Umbilical cord (tissue), 2 donors: ENCODE measurements around the gene COG8. TPM values are rescaled to one million over a fixed set of nuclear protein-coding genes. Genes with fewer than 3 reads are reported as not detected.
"Not testable (repeated sequence)": the region's sequence is repeated elsewhere in the genome, so short reads cannot be mapped to it uniquely, and the experiment has no call there.

Experiments used
- DNase-seq: peaks from one replicate; pipeline ENCODE4 v3.0.0-alpha.2; 2015; ENCODE audit warnings: low spot score
- total RNA-seq: library from RNA; depleted of rRNA; stranded (reverse); fragments of >200 nt; gene quantifications from one replicate; pipeline ENCODE4 v1.2.3, GENCODE V29; 2014; ENCODE audit warnings: low replicate concordance; ENCODE audit not compliant: insufficient read depth

Gene COG8
- 47.7 TPM for total RNA-seq

DNA sequence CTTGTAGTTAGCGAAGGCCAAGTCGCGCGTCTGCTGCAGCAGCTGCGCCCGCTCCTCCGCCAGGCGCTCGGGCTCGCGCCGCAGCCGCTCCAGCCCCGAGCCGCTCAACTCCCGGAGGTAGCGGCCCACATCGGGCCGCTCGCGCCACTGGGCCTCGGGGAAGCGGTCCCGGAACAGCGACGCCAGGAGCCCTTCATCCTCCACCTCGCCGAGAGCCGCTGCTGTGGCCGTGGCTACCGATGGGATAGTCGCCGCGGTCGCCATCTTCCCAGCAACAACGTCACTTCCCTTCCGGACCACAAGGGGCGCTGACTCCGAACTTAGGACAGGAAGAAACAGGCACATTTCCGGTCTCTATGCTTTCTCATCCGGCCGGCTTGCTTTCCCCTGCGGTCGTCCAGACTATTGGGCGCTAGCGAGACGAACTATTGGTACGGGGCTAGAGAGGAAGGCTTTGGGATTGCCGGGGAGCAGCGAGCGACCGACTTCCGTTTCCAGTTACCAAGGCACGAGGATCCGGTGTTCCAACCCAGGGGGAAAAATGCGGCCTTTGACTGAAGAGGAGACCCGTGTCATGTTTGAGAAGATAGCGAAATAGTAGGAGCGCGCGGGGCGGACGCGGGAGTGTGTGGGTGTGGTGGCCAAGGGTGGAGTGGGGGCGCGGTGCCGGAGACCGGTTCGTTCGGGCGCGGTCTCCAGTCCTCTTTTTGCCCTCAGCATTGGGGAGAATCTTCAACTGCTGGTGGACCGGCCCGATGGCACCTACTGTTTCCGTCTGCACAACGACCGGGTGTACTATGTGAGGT is at the start of gene COG8, which contains the start of gene NIP7:
Gene COG8 (minus strand): TSS at position 276 of the 806 bp plus-strand sequence. CDS start 12 bp downstream, at position 264.
Gene NIP7 (plus strand): TSS at position 484 of the 806 bp plus-strand sequence. CDS start 58 bp downstream, at position 542.
- peak; percentile 99 for DNase-seq

- DNase-seq = no peak
Measured at GRCh38 chr16:69386596-69386995, 47.2 kb upstream of the COG8 start.

DNA sequence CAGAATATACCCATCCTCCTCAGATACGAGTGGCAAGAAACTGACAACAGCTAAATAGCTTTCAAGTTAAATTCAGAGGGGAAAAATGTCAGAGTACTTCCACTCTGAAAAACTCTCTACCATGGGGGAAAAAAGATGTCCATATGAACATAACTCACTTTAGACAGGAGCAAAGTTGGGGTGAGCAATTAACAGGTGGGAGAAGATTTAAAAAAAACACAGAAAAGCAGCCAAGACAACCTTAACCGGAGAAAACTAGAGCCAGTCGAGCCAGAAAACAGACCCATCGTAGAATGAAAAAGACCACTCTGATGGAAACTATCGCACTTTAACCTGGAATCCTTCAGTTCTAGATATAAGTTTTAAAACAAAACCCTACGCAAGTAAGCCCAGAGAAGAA is 45.6 kb upstream of the COG8 start:
- no peak for DNase-seq

DNA sequence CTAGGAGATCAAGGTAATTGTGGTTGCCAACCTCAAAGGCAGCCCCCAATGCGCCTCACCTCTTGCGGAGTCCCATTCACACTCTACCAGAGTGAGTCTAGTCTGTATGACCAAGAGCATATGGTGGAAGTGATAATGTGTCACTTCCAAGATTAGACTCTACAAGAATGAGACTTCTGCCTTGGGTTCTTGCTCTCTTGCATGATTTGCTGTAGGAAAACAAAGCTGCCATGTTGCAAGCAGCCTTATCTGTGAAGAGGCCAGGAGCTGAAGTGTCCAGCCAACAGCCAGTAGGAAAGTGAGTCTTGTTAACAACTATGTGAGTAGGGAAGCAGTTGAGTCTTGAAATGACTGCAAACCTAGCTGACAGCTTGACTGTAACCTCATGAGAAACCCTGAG is 43.1 kb upstream of the COG8 start:
- DNase-seq = no peak

GRCh38 chr16:69381231-69381630 is 41.9 kb upstream of the COG8 start:
- DNase-seq = no peak

DNA sequence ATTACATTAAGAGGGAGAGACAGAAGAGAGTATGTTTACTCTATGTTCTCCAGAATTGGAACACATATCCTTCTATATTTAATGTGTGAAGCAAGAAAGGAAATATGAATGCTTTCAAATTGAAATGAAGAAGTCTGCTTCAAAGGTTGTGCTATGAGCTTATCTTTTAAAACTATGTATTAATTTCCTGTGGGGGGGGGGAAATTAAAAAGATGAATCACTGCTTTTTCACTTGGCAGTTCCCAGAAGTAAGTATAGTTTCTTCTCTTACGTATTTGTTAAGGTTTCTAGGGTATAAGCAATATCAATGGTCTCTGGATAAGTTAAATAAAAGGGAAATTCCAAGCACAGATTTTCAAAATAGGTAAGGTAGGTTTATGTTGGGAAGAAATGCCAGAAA is 39.4 kb upstream of the COG8 start:
- DNase-seq = no peak

DNA sequence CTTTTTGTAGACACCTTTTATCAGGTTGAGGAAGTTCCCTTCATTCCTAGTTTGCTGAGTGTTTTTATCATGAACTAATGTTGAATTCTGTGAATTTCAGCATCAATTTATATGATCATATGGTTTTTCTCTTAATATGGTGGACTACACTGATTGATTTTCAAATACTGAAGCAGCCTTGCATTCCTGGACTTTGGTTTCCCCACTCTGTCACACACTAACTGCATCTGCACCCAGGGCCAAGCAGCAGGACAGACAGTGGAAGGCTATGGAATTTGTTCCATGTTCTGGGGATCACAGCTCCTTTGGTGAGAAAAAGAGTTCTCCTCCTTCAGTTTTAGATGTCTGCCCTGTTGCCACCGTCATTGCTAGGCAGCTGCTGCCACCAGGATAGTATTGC is 38.7 kb upstream of the COG8 start:
- DNase-seq = no peak

- no peak for DNase-seq
Measured at GRCh38 chr16:69376393-69377059, 37.2 kb upstream of the COG8 start.

GRCh38 chr16:69373019-69373418 is 33.7 kb upstream of the COG8 start:
- DNase-seq = no peak

DNA sequence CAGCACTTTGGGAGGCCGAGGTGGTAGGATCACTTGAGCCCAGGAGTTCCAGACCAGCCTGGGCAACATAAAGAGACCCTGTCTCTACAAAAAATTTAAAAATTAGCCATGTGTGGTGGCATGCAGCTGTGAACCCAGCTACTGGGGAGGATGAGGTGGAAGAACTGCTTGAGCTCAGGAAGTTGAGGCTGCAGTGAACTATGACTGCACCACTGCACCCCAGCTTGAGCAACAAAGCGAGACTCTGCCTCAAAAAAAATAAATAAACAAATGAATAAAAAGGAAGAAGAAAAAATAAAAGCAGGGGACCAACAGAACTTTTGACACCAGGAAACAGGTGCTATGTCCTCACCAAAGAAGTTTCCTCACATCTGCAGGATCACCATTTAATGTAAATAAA is 32.2 kb upstream of the COG8 start:
- no peak for DNase-seq

- no peak for DNase-seq
Measured at GRCh38 chr16:69368866-69369265, 29.5 kb upstream of the COG8 start.

GRCh38 chr16:69367980-69368379 is 28.6 kb upstream of the COG8 start:
- no peak for DNase-seq

GRCh38 chr16:69366431-69366830 is 27.1 kb upstream of the COG8 start:
- no peak for DNase-seq

DNA sequence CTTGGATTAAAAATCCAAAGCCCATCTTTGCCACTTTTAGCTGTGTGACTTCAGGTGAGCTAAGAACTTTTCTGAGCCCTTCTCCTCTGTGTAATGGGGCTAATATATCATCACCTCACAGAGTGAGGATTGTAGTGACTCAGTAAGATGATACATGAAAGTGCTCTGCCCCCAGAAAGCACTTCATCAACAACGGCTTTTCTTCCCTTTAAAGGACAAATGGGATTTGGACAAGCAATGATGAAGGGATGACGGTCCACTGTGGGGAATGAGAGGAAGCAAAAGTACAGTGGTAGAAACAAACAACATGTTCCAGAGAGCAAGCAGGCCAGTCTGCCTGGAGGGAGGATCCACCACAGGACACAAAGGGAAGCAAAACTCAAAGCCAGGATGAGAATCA is 26.5 kb upstream of the COG8 start:
- DNase-seq = no peak

GRCh38 chr16:69364088-69364487 is 24.7 kb upstream of the COG8 start:
- DNase-seq = no peak

GRCh38 chr16:69363281-69363717 is 23.9 kb upstream of the COG8 start:
- no peak for DNase-seq

DNA sequence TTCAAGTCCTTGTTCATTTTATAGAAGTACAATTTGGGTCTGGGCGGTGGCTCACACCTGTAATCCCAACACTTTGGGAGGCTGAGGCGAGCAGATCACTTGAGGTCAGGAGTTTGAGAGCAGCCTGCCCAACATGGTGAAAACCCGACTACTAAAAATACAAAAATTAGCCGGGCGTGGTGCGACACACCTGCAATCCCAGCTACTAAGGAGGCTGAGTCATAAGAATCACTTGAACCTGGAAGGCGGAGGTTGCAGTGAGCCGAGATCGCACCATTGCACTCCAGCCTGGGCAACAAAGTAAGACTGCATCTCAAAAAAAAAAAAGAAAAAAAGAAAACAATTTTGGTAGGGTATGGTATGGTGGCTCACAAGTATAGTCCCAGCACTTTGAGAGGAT is 20.7 kb upstream of the COG8 start:
- not testable (repeated sequence) for DNase-seq

DNA sequence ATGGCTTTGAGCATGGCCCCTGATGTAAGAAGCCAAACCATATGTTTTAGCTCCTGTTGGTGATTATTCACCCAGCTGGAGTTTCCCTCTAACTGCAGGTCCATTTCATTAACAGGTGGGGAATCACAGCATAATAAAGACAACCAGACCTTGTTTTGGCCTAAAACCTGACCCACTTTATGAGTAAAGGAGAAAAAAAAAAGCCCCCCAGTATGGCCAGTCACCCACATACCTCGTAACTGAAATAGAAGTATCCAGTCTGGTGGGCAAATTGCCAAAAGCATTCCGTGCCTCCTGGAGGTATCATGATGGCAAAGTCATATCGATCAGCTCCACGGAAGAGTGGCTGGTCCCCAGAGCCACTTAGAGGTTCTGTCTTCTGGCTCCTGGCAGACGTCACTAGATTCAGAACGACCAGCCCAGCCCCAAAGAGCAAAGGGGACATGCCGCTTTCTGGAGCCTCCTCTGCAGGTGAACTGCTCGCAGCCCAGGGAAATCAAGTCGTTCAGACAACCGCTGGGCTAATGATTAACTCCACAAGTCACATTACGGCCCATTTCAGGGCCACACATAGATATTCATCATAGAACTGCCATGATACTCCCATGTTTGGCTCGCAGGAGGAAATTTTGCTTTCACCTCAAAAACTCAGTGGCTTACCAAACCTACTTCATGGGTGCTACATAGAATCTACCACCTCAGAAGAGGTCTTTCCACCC is 12.1 kb upstream of the COG8 start, which contains the start of gene TMED6:
Gene TMED6 (minus strand): TSS at position 478 of the 719 bp plus-strand sequence. CDS start 33 bp downstream, at position 445.
- DNase-seq = no peak

- no peak for DNase-seq
Measured at GRCh38 chr16:69350536-69351133, 11.3 kb upstream of the COG8 start.

DNA sequence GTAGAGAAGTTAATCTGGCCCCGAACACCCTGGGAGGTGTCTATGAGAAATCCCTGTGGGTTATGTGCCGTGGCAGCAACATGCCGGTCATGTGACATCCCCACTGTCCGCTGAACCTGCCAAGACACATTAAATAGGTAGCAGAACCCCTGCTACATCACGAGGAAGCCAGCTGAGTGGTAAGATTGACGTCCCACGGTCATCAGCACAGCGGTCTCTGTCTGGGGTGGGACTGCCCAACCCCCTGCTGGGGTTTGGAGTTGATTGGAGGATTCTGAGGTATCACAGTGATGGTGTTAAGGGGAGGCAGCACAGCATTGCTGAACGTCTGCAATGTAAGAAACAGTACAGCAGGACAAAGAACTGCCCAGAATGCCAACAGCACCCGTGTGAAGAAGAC is 10.2 kb upstream of the COG8 start:
- no peak for DNase-seq

GRCh38 chr16:69348222-69348621 is 8.9 kb upstream of the COG8 start:
- no peak for DNase-seq

GRCh38 chr16:69346683-69347082 is 7.3 kb upstream of the COG8 start:
- no peak for DNase-seq
